Ishikawa (cell line): Measurements from ENCODE around the gene ERBB2.

Source experiments
- CEBPB ChIP-seq: IDR thresholded peaks from 2 replicates; pipeline ENCODE4 v1.6.1; 2012
- CREB1 ChIP-seq: IDR thresholded peaks from 2 replicates; pipeline ENCODE4 v1.6.1; 2012; ENCODE audit warnings: low read depth
- EGR1 ChIP-seq: IDR thresholded peaks from 2 replicates; pipeline ENCODE4 v1.6.1; 2012
- EP300 ChIP-seq: IDR thresholded peaks from 2 replicates; pipeline ENCODE4 v1.6.1; 2012; ENCODE audit warnings: borderline replicate concordance
- FOXM1 ChIP-seq: IDR thresholded peaks from 2 replicates; pipeline ENCODE4 v1.6.1; 2012; ENCODE audit warnings: low read depth, borderline replicate concordance
- MAX ChIP-seq: IDR thresholded peaks from 2 replicates; pipeline ENCODE4 v1.6.1; 2012
- NFIC ChIP-seq: IDR thresholded peaks from 2 replicates; pipeline ENCODE4 v1.6.1; 2012
- RAD21 ChIP-seq: IDR thresholded peaks from 2 replicates; pipeline ENCODE4 v1.6.1; 2012; ENCODE audit warnings: low read depth
- REST ChIP-seq: IDR thresholded peaks from 2 replicates; pipeline ENCODE4 v1.6.1; 2012; ENCODE audit warnings: low read depth, mild to moderate bottlenecking
- TAF1 ChIP-seq: IDR thresholded peaks from 2 replicates; pipeline ENCODE4 v1.6.1; 2012; ENCODE audit warnings: low read depth, mild to moderate bottlenecking
- TCF12 ChIP-seq: IDR thresholded peaks from 2 replicates; pipeline ENCODE4 v1.6.1; 2012; ENCODE audit warnings: low read depth
- TEAD4 ChIP-seq: IDR thresholded peaks from 2 replicates; pipeline ENCODE4 v1.6.1; 2012
- USF1 ChIP-seq: IDR thresholded peaks from 2 replicates; pipeline ENCODE4 v1.6.1; 2012
- YY1 ChIP-seq: IDR thresholded peaks from 2 replicates; pipeline ENCODE4 v1.6.1; 2012; ENCODE audit warnings: low read depth
- ZBTB7A ChIP-seq: IDR thresholded peaks from 2 replicates; pipeline ENCODE4 v1.6.1; 2012; ENCODE audit warnings: low read depth

The ERBB2 gene

GRCh38 chr17:39772415-39772814, 72.6 kb downstream of the ERBB2 start:
- TF ChIP-seq TCF12 (no peak), CEBPB (no peak), USF1 (no peak)

- TF ChIP-seq RAD21 (no peak), REST (no peak), TEAD4 (no peak), YY1 (no peak), TAF1 (no peak), ZBTB7A (no peak), EP300 (no peak), CREB1 (no peak), EGR1 (no peak), USF1 (no peak), MAX (no peak)
These were observed 73.4 kb downstream of the ERBB2 start for GRCh38 chr17:39772987-39773934.

GRCh38 chr17:39774047-39774446, 74.2 kb downstream of the ERBB2 start:
- TF ChIP-seq TAF1 = no peak

- no peak for TF ChIP-seq FOXM1
- no peak for TF ChIP-seq CEBPB
- no peak for TF ChIP-seq NFIC
- TF ChIP-seq RAD21 = no peak
- TF ChIP-seq ZBTB7A = no peak
- no peak for TF ChIP-seq MAX
- TF ChIP-seq REST = no peak
- TF ChIP-seq TCF12 = no peak
- no peak for TF ChIP-seq TEAD4
- no peak for TF ChIP-seq TAF1
- TF ChIP-seq CREB1 = no peak
- no peak for TF ChIP-seq EP300
- no peak for TF ChIP-seq USF1
- TF ChIP-seq EGR1 = no peak
- no peak for TF ChIP-seq YY1
These were observed 75.2 kb downstream of the ERBB2 start for GRCh38 chr17:39775031-39775430.

- no peak for TF ChIP-seq FOXM1
- no peak for TF ChIP-seq TAF1
- no peak for TF ChIP-seq ZBTB7A
- no peak for TF ChIP-seq MAX
- no peak for TF ChIP-seq TEAD4
- TF ChIP-seq YY1 = no peak
- no peak for TF ChIP-seq RAD21
- no peak for TF ChIP-seq CEBPB
- no peak for TF ChIP-seq CREB1
- TF ChIP-seq REST = no peak
- TF ChIP-seq TCF12 = no peak
These were observed 76.4 kb downstream of the ERBB2 start for GRCh38 chr17:39776252-39776651.
